SK-N-SH treated with all-trans-retinoic acid at 6 μM for 48 hours (cell line): ENCODE results near the gene GBE1.

ENCODE experiments used
- GLIS3 ChIP-seq: fragments of 250-450 bp; sonication (Bioruptor Pico); IDR thresholded peaks from 2 replicates; pipeline ENCODE4 v1.5.0; 2020; ENCODE audit warnings: mild to moderate bottlenecking, moderate library complexity
- PATZ1 ChIP-seq: fragments of 250-450 bp; sonication (Bioruptor Pico); IDR thresholded peaks from 2 replicates; pipeline ENCODE4 v1.8.0; 2020; ENCODE audit warnings: mild to moderate bottlenecking, moderate library complexity, borderline replicate concordance
- TCF4 ChIP-seq: fragments of 250-450 bp; sonication (Bioruptor Pico); IDR thresholded peaks from 2 replicates; pipeline ENCODE4 v1.8.0; 2021; ENCODE audit warnings: mild to moderate bottlenecking, moderate library complexity, borderline replicate concordance
- TSHZ2 ChIP-seq: fragments of 250-450 bp; sonication (Bioruptor Pico); IDR thresholded peaks from 2 replicates; pipeline ENCODE4 v1.5.0; 2020; ENCODE audit warnings: mild to moderate bottlenecking, moderate library complexity
- ZC3H10 ChIP-seq: fragments of 250-450 bp; sonication (Bioruptor Pico); IDR thresholded peaks from 2 replicates; pipeline ENCODE4 v1.5.1; 2021; ENCODE audit warnings: mild to moderate bottlenecking, moderate library complexity
- ZNF70 ChIP-seq: fragments of 450-650 bp; formaldehyde crosslinking; IDR thresholded peaks from 2 replicates; pipeline ENCODE4 v1.5.0; 2020; ENCODE audit warnings: mild to moderate bottlenecking, moderate library complexity
- TF ChIP-seq, protein P1 (sequence below): fragments of 250-450 bp; sonication (Bioruptor Pico); IDR thresholded peaks from 2 replicates; pipeline ENCODE4 v1.5.1; 2020; ENCODE audit warnings: low read depth, mild to moderate bottlenecking, moderate library complexity

GRCh38 chr3:81496407-81497104, 264.9 kb downstream of the GBE1 start:
- TF ChIP-seq GLIS3 (CRISPR knock-in tag) = no peak
- TF ChIP-seq TCF4 (CRISPR knock-in tag) = no peak
- no peak for TF ChIP-seq PATZ1 (CRISPR knock-in tag)
- no peak for TF ChIP-seq TSHZ2 (CRISPR knock-in tag)
- TF ChIP-seq ZNF70 (CRISPR knock-in tag) = no peak
- TF ChIP-seq, protein P1, sequence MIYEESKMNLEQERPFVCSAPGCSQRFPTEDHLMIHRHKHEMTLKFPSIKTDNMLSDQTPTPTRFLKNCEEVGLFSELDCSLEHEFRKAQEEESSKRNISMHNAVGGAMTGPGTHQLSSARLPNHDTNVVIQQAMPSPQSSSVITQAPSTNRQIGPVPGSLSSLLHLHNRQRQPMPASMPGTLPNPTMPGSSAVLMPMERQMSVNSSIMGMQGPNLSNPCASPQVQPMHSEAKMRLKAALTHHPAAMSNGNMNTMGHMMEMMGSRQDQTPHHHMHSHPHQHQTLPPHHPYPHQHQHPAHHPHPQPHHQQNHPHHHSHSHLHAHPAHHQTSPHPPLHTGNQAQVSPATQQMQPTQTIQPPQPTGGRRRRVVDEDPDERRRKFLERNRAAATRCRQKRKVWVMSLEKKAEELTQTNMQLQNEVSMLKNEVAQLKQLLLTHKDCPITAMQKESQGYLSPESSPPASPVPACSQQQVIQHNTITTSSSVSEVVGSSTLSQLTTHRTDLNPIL (CRISPR knock-in tag) = no peak
- no peak for TF ChIP-seq ZC3H10 (CRISPR knock-in tag)
